ENCODE results near the gene RGL4.

RGL4 gene

DNA sequence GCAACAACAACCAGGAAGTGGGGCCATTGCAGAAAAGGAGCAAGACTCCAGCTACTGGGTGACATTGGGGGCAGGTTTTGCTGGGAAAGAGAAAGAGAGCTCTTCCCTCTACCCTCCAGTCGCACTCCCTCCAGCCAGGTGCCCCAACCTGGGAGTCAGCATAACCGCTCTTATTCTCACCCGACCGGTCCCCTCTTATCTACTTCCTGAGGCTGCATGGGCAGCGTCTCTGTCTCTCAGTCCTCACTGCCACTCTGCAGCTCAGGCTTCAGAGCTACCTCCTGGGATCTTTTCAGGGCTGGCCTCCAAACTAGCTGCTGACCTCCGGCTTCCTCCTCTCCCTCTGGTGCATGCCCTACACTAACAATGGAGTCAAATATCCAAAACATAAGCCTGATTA, 55.0 kb downstream of the RGL4 start:
- DNase-seq: no peak

Data from stimulated activated CD8-positive, alpha-beta memory T cell treated with anti-CD3 and anti-CD28 coated beads, Interleukin-4, amount 100 ng/mL, for 48 hours (primary cell).